Stomach (tissue), 4 donors: ENCODE data around the gene MYMX.

ENCODE experiments used
- CTCF ChIP-seq, 7 experiments: fragments of 450-650 bp in 4 of 7; fragments of 200-600 bp in 3 of 7; sonication (generic) in 3 of 7; IDR thresholded peaks; one replicate each; pipeline ENCODE4 v1.5.1; 2016 to 2019; ENCODE audit warnings: antibody characterized with exemption in 7 of 7, control low read depth in 2 of 7, mild to moderate bottlenecking in 1 of 7
- POLR2A ChIP-seq, 4 donors: fragments of 450-650 bp; IDR thresholded peaks; one replicate each; pipeline ENCODE4 v1.6.1; 2016; ENCODE audit warnings: antibody characterized with exemption in 4 of 4, control low read depth in 2 of 4, mild to moderate bottlenecking in 1 of 4, moderate library complexity in 1 of 4

DNA sequence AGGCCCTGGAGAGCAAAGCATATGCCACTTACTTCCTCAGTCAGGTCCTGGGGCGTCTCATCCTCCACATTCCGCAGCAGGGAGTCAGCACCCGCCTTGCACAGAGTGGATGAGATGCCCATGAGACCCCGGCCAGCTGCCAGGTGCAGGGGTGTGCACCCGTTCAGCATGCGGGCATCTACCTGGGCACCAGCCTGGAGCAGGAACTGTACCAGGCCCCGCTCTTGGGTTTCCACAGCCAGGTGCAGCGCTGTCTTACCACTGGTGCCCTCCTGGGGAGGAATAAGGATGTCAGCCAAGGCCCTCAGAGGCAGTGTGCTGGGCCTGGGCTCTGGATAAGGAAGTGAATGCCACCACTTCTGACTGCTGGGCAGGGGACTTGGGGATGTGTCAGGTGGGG, 43.3 kb downstream of the MYMX start:
- TF ChIP-seq CTCF (IDR thresholded peaks at IDR 0.05) (no peak), POLR2A (IDR thresholded peaks at IDR 0.05) (no peak)
